ENCODE results near the gene RGS17.

The RGS17 gene

DNA sequence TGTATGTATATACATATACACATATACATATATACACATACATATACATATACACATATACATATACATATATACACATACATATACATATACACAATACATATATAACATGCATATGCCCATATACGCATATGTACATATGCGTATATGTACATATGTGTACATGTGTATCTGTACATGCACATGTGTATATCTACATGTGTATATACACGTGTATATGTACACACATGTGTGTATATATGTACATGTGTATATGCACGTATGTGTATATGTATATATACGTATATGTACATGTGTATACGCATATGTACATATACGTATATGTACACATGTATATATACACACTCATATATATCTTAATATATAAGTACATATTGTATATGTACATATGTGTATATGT, 60.3 kb downstream of the RGS17 start:
- DNase-seq (ENCODE audit: insufficient read length, low spot score): no peak
- no peak for FAIRE-seq
- TF ChIP-seq, protein P1, sequence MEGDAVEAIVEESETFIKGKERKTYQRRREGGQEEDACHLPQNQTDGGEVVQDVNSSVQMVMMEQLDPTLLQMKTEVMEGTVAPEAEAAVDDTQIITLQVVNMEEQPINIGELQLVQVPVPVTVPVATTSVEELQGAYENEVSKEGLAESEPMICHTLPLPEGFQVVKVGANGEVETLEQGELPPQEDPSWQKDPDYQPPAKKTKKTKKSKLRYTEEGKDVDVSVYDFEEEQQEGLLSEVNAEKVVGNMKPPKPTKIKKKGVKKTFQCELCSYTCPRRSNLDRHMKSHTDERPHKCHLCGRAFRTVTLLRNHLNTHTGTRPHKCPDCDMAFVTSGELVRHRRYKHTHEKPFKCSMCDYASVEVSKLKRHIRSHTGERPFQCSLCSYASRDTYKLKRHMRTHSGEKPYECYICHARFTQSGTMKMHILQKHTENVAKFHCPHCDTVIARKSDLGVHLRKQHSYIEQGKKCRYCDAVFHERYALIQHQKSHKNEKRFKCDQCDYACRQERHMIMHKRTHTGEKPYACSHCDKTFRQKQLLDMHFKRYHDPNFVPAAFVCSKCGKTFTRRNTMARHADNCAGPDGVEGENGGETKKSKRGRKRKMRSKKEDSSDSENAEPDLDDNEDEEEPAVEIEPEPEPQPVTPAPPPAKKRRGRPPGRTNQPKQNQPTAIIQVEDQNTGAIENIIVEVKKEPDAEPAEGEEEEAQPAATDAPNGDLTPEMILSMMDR (IDR thresholded peaks at IDR 0.05; ENCODE audit: insufficient read depth, missing control alignments): no peak

DNA sequence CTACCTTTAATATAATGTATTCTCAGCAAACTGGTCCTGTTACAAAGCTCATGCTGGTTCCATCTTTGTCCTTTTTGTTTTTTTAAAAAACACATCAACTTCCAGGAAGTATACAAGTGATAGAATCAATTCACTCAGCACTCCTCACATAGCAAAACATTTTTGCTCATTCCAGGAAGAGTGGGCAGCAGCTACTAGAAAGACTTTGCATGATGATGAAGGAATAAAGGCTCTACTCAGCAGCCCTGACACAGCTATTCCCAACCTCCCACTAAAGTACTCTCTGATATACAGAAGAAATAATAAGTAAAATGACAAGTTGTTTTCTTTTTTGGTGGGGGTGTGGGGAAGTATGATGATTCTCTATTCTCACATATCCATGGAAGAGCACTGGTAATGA, 61.2 kb downstream of the RGS17 start:
- TF ChIP-seq, protein P1 (IDR thresholded peaks at IDR 0.05; ENCODE audit: insufficient read depth, missing control alignments): no peak
- FAIRE-seq: no peak
- DNase-seq (ENCODE audit: insufficient read length, low spot score): no peak

DNA sequence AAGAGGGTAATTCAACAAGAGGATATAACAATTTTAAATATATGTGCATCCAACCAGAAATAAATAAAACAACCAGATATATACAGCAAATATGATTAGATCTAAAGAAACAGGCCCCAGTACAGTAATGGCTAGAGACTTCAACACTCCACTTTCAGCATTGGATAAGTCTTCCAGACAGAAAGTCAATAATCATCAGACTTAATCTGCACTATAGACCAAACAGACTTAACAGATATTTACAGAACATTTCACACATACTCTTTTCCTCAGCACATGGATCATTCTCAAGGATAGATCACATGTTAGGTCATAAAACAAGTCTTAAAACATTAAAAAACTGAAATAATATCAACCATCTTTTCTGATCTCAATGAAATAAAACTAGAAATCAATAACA, 65.9 kb downstream of the RGS17 start:
- DNase-seq (ENCODE audit: insufficient read length, low spot score): no peak
- TF ChIP-seq, protein P1 (IDR thresholded peaks at IDR 0.05; ENCODE audit: insufficient read depth, missing control alignments): no peak
- FAIRE-seq: peak; percentile 93

DNA sequence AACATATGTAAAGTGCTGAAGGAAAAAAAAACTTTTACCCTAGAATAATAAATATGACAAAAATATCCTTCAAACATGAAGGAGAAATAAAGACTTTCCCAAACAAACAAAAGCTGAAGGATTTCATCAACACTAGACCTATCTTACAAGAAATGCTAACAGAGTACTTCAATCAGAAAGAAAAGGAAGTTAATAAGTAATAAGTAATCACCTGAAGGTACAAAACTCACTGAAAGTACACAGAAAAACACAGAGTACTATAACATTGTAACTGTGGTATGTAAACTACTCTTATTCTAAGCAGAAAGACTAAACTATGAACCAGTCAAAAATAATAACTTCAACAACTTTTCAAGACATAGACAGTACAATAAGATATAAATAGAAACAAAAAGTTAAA, 67.1 kb downstream of the RGS17 start:
- TF ChIP-seq, protein P1 (IDR thresholded peaks at IDR 0.05; ENCODE audit: insufficient read depth, missing control alignments): no peak
- FAIRE-seq (no peak), DNase-seq (ENCODE audit: insufficient read length, low spot score) (no peak)

DNA sequence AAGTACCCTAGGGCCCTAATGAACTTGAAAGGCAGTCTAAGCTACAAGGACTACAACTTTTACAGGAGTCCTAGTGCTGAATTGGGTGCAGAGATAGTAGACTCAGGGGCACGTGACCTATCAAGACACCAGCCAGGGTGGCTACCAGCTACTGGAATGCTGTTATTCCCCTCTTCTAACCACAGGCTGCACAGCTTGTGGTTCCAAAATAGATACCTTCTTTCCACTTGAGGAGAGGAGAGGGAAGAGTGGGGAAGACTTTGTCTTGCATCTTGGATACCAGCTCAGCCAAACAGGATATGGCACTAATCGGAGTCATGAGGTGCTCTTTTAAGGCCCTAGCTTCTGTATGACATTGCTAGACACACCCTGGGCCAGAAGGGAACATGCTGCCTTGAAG, 68.6 kb downstream of the RGS17 start:
- DNase-seq (ENCODE audit: insufficient read length, low spot score) (no peak), FAIRE-seq (no peak)
- TF ChIP-seq, protein P1 (IDR thresholded peaks at IDR 0.05; ENCODE audit: insufficient read depth, missing control alignments): no peak

DNA sequence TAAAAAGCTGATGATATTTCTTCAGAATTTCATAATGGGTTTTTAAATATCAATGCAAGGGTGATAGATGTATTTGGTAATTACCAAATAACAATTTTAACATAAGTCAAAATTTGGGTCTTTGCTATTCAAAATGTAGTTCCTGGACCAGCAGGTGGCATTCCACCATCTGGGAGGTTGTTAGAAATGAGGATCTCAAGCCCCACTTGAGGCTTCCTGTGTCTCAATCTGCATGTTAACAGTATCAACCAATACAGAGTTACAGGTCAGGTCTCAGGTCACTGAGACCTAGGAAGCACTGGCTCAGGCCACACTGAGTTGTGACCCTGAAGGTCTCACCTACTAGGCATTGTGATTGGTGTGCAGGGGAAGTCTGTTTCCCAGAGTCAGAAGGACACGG, 71.3 kb downstream of the RGS17 start:
- FAIRE-seq: no peak
- TF ChIP-seq, protein P1 (IDR thresholded peaks at IDR 0.05; ENCODE audit: insufficient read depth, missing control alignments): no peak
- DNase-seq (ENCODE audit: insufficient read length, low spot score): no peak

DNA sequence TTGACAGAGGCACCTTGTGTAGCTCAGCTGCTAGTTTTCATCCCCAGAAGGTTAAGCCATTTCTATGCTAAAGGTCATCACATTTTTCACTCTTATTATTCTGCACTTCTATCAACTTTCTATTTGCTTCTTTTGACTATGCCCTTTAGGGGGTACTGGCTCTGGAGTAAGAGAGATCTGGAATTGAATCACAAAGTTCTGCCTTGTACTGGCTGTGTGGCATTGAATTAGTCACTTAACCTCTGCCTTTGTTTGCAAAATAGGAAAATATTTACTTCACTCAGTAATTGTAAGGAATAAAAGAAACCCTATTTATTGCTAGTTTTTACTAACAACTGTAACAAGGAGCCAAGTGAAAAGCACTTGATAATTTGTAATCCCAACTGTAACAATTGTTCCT, 71.8 kb downstream of the RGS17 start:
- TF ChIP-seq, protein P1 (IDR thresholded peaks at IDR 0.05; ENCODE audit: insufficient read depth, missing control alignments): no peak
- DNase-seq (ENCODE audit: insufficient read length, low spot score) (no peak), FAIRE-seq (no peak)
